ENCODE data around the gene FGF2.

FGF2 gene

DNA sequence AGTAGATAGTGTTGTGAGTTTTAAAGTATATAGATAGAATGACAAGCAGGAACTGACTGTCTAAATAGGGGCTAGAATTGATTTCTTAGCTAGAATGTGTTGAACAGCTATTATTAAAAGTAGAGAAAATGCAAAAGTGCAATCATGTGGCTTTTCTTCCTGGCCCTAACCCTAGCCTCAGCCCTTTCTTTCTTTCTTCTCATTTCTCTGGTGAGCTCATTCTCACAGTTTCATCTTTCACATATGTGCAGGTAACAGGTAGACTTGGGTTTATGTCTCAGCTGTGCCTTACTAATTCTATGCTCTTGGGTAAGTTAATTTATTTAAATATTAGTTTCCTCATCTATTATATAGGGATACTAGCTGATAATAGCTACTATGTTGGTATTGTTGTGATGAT lies 24.9 kb downstream of the FGF2 start:
- no peak for TF ChIP-seq CTCF (conservative IDR thresholded peaks at IDR 0.05)
- no peak overlapping the region for H3K27ac ChIP-seq

GRCh38 chr4:122854447-122855352 lies 28.1 kb downstream of the FGF2 start:
- H3K27ac ChIP-seq: no peak overlapping the region
- no peak for TF ChIP-seq CTCF (conservative IDR thresholded peaks at IDR 0.05)

GRCh38 chr4:122855353-122855890 lies 28.8 kb downstream of the FGF2 start:
- no peak overlapping the region for H3K27ac ChIP-seq

DNA sequence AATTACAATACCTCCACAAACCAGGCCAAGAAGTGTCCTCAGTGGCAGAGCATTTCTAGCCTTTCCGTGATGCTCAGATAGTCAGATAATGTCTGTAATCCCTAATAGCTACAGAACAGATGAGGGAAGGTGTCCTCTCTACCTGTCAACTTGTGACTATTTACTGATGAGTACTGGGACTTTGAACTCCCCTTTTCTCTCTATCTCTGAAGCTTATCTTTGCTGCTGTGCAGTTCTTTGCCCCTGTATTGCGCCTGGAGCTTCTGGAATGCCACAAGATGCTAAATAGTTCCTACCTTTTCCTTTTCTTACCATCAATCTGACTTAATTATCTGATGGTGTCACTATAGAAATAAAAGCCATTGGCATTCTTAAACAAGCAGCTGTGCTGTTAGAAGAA lies 30.5 kb downstream of the FGF2 start:
- H3K27ac ChIP-seq: no peak overlapping the region
- no peak for TF ChIP-seq CTCF (conservative IDR thresholded peaks at IDR 0.05)

More at GRCh38 chr4:122855353-122855890, 28.8 kb downstream of the FGF2 start:
- no peak for TF ChIP-seq CTCF (conservative IDR thresholded peaks at IDR 0.05)

DNA sequence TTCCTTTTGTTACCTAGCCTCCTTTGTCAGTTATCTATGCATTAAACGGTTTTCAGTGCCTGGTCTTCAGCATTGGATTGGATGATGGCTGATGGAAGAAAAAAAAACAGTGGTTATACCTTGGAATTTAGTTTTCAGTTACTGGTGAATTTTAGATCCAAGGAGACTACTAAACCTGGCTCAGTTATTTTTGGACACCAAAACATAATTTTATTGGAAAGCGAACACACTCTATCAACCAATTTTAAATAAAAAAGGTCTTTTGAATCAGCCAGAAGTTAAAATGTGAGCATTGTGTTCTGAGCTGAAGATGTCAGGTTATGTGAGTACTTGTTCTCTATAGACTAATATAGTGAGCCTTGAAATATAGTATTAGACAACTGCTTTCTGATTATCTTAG lies 32.1 kb downstream of the FGF2 start:
- H3K27ac ChIP-seq: no peak overlapping the region
- no peak for TF ChIP-seq CTCF (conservative IDR thresholded peaks at IDR 0.05)

DNA sequence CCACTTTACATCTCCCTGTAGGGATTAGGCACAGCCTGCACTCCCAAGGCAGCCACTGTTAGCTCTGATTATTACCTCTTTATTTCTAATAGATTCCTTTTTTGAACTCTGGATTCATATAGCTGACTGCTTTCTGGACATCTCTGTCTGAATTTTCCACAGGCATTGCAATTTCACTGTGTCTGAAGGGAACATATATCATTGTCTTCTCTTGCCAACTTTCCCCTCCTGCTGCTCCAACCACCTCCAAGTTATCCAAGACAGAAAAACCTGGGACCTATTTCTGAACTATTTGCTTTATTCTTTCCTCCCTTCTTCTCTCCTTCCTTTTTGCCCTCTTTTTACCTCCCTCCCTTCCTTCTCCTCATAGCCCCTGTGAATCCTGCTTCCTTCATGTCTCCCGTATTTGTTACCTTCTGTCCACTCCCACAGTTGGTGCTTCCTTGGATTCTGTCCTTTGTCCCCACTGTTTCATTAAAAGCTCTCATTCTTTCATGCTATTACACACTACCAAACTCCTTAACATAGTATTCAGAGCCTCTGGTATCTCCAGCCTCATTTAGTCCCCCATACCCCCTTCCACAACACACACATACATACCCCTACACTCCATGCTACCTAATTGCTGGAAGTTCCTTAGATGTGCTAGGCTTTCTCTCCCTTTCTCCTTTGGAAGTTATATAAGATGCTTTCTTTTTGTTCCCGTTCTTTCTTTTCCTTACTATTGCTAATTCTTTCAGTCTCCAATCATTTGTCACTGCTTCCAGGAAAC lies 34.7 kb downstream of the FGF2 start:
- TF ChIP-seq CTCF (conservative IDR thresholded peaks at IDR 0.05): no peak
- no peak overlapping the region for H3K27ac ChIP-seq

- TF ChIP-seq CTCF (conservative IDR thresholded peaks at IDR 0.05): no peak
- no peak overlapping the region for H3K27ac ChIP-seq
Observed at GRCh38 chr4:122863639-122864038, 37.0 kb downstream of the FGF2 start.
